GM10266 (cell line): Measurements from ENCODE around the gene ZNF236.
"Not testable (repeated sequence)": the region's sequence is repeated elsewhere in the genome, so short reads cannot be mapped to it uniquely, and the experiment has no call there.

Experiments used
- DNase-seq: peaks from one replicate; pipeline ENCODE4 v3.0.0; 2012; ENCODE audit errors: extremely low spot score
- CTCF ChIP-seq: IDR thresholded peaks from 2 replicates; pipeline ENCODE4 v1.5.1; 2012; ENCODE audit warnings: mild to moderate bottlenecking, low read depth; ENCODE audit not compliant: control insufficient read depth, insufficient read depth; ENCODE audit errors: missing control alignments

ZNF236 gene

GRCh38 chr18:76943542-76944339, 121.4 kb downstream of the ZNF236 start:
- no peak for DNase-seq
- no peak for TF ChIP-seq CTCF

- DNase-seq = not testable (repeated sequence)
Observed at GRCh38 chr18:76944346-76944745, 122.0 kb downstream of the ZNF236 start.

- TF ChIP-seq CTCF = no peak
- no peak for DNase-seq
Observed at GRCh38 chr18:76948345-76948744, 126.0 kb downstream of the ZNF236 start.

GRCh38 chr18:76951456-76952247, 129.3 kb downstream of the ZNF236 start:
- no peak for DNase-seq
- no peak for TF ChIP-seq CTCF

- no peak for DNase-seq
- no peak for TF ChIP-seq CTCF
Observed at GRCh38 chr18:76952747-76953146, 130.4 kb downstream of the ZNF236 start.

- no peak for TF ChIP-seq CTCF
- no peak for DNase-seq
Observed at GRCh38 chr18:76953156-76953555, 130.8 kb downstream of the ZNF236 start.

- DNase-seq = no peak
- TF ChIP-seq CTCF = no peak
Observed at GRCh38 chr18:76953583-76954233, 131.4 kb downstream of the ZNF236 start.
